ENCODE data around the gene CSNK2A2.

DNA sequence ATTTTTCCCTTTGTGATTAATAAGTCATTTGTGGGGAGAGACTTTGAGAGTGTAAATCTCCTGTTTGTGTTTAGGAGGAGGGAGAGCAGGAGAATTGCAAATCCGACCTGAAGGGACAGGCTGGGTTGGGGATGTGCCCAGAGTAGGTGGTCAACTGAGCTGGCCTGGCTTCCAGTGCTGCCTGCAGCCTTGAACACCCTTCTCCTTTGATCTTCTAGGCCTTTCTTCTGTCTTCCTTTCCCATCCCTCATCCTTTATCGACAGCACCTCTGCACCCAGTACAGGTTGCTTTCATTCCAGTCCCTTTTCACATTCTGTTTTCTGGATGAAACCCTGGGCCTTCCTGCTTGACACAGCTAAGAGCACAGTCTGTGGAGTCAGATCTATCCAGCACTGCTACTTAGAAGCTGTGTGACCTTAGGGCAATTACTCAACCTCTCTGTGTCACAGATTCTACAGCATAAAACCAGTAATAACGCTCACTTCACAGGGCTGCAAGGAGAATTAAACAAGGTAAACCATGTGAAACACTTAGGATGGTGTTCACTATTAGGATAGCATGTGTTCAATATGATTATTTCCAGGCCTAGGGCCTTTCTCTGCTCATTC lies 1.0 kb upstream of the CSNK2A2 start:
- TF ChIP-seq, protein P1, sequence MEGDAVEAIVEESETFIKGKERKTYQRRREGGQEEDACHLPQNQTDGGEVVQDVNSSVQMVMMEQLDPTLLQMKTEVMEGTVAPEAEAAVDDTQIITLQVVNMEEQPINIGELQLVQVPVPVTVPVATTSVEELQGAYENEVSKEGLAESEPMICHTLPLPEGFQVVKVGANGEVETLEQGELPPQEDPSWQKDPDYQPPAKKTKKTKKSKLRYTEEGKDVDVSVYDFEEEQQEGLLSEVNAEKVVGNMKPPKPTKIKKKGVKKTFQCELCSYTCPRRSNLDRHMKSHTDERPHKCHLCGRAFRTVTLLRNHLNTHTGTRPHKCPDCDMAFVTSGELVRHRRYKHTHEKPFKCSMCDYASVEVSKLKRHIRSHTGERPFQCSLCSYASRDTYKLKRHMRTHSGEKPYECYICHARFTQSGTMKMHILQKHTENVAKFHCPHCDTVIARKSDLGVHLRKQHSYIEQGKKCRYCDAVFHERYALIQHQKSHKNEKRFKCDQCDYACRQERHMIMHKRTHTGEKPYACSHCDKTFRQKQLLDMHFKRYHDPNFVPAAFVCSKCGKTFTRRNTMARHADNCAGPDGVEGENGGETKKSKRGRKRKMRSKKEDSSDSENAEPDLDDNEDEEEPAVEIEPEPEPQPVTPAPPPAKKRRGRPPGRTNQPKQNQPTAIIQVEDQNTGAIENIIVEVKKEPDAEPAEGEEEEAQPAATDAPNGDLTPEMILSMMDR (IDR thresholded peaks at IDR 0.05 in 2 of 3, conservative IDR thresholded peaks at IDR 0.05 in 1 of 3; ENCODE audit: control insufficient read depth in 2 of 3, extremely low read depth in 1 of 3, insufficient read depth in 1 of 3, low read depth in 3 of 3, low read length in 3 of 3) = no peak
- TF ChIP-seq, protein P2, sequence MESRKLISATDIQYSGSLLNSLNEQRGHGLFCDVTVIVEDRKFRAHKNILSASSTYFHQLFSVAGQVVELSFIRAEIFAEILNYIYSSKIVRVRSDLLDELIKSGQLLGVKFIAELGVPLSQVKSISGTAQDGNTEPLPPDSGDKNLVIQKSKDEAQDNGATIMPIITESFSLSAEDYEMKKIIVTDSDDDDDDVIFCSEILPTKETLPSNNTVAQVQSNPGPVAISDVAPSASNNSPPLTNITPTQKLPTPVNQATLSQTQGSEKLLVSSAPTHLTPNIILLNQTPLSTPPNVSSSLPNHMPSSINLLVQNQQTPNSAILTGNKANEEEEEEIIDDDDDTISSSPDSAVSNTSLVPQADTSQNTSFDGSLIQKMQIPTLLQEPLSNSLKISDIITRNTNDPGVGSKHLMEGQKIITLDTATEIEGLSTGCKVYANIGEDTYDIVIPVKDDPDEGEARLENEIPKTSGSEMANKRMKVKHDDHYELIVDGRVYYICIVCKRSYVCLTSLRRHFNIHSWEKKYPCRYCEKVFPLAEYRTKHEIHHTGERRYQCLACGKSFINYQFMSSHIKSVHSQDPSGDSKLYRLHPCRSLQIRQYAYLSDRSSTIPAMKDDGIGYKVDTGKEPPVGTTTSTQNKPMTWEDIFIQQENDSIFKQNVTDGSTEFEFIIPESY (IDR thresholded peaks at IDR 0.05) = no peak

All from GM12878 (cell line).